CD1c-positive myeloid dendritic cell (primary cell): ENCODE measurements around the gene C2CD3.
"Not testable (repeated sequence)": the region's sequence is repeated elsewhere in the genome, so short reads cannot be mapped to it uniquely, and the experiment has no call there.

Experiments used
- DNase-seq: peaks from one replicate; pipeline ENCODE4 v3.0.0-alpha.2; 2016; ENCODE audit errors: extremely low spot score

Gene C2CD3

GRCh38 chr11:74157169-74157568, 13.6 kb downstream of the C2CD3 start:
- no peak for DNase-seq

GRCh38 chr11:74154620-74155281, 16.1 kb downstream of the C2CD3 start:
- no peak for DNase-seq

GRCh38 chr11:74153224-74153623, 17.6 kb downstream of the C2CD3 start:
- no peak for DNase-seq

DNA sequence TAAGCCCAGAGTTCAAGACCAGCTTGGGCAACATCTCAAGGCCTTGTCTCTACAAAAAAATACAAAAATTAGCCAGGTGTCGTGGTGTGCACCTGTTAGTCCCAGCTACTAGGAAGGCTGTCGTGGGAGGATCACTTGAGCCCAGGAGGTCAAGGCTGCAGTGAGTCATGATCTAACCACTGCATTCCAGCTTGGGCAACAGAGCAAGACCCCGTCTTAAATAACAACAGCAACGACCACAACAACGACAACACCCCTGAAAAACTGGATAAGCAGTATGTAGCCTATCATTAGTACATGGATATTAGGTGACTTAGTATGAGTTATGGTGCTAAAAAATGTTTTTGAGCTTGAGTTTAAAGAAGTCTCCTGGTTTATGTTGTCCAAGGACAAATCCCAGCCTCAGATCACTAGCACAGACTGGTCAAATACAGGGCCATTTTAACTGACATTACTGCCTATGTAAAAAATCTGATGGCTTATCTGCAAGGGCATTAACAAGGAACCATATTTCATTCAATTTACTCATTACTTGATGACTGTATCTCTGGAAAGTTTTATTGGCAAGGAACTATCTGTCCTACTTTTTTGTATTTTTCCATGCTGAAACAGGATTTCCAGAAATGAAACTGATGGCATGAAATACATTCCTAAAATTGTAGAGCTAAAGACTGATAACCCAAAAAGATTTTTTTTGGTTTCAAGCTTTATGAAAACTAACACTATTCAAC, 23.4 kb downstream of the C2CD3 start:
- DNase-seq: no peak

- no peak for DNase-seq
Observed at GRCh38 chr11:74144592-74144991, 26.2 kb downstream of the C2CD3 start.

GRCh38 chr11:74142624-74143023, 28.2 kb downstream of the C2CD3 start:
- DNase-seq: no peak

DNA sequence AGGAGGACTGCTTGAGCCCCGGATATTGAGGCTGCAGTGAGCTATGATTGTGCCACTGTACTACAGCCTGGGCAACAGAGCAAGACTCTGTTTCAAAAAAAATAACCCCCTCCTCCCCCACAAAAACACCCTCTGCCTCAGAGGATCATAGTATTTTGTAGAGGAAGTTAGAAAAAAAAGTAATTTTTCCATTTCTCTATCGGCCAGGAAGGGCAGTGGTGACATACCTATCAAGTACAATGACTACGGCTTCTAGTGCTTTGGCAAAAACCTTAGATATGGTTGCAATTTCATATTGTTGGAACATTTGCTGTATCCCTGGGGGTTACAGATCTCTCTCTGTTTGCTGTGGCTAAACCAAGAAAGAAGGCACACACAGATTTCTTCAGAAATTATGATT, 28.9 kb downstream of the C2CD3 start:
- DNase-seq: no peak

- DNase-seq: no peak
Observed at GRCh38 chr11:74141241-74141695, 29.5 kb downstream of the C2CD3 start.

DNA sequence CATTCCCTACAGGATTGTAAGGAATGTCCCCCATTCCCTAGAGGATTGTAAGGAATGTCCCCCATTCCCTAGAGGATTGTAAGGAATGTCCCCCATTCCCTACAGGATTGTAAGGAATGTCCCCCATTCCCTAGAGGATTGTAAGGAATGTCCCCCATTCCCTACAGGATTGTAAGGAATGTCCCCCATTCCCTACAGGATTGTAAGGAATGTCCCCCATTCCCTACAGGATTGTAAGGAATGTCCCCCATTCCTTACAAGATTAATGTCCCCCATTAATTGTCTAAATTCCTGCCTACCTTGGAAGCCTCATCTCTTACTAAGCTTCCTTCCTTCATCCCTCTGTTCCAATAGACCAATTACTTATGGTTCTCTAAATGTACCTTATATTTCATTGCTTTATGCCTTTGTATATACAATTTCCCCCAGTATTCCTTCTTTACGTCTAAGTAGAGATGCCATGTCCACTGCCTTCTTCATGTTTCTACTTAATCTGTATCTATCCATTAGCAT, 30.8 kb downstream of the C2CD3 start:
- not testable (repeated sequence) for DNase-seq

DNA sequence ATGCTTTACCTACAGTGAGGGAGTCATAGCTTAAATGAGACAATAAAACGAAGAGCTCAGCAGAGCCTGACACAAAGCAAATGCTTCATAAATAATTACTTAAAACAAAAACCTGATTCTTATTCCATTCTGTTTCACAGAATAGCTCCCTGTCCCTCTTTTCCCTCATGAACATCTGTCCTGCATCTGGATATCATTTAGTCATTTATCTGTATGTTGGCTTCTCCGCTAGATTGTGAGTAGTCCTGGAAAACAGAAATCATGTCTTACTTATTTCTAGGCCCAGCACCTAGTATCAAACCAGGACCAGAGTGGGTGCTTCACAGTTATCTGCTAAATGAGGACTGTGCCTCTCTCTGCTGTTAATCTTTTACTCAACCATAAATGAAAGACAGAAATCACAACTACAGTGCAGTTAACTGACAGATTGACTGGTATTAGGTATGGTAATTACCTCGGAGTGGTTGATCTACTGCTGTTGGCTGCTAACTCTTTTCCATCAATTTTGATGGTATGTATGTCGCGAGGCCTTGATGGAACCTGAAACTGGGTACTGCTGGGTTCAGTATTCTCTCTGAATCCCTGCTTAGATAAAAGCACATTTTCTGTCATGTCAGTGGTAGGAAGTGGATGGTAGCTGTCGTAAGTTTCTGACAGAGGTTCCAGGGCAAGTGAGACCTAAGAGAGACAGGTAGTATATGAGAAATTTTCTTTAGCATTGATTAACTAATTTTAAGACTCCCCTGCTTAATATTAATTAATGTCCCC, 31.5 kb downstream of the C2CD3 start:
- no peak for DNase-seq

- DNase-seq: no peak
Observed at GRCh38 chr11:74138572-74138971, 32.2 kb downstream of the C2CD3 start.

DNA sequence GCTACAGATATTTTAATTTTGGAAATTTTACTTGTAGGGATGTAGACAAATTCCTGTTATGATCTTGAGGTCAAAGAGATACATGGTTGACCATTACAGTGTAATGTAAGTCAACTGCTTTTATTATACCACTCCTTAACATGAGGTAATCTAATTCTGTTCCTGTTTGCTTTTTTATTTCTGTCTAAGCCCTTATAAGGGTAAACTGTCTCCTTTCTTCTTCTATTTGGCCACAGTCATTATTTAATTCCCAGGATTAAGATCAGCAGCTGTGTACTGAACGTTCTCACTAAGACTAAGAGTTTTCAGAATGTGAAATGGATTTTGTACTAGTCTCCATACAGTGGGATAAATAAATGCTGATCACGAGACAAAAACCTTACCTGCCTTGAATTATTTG, 32.8 kb downstream of the C2CD3 start:
- no peak for DNase-seq

DNA sequence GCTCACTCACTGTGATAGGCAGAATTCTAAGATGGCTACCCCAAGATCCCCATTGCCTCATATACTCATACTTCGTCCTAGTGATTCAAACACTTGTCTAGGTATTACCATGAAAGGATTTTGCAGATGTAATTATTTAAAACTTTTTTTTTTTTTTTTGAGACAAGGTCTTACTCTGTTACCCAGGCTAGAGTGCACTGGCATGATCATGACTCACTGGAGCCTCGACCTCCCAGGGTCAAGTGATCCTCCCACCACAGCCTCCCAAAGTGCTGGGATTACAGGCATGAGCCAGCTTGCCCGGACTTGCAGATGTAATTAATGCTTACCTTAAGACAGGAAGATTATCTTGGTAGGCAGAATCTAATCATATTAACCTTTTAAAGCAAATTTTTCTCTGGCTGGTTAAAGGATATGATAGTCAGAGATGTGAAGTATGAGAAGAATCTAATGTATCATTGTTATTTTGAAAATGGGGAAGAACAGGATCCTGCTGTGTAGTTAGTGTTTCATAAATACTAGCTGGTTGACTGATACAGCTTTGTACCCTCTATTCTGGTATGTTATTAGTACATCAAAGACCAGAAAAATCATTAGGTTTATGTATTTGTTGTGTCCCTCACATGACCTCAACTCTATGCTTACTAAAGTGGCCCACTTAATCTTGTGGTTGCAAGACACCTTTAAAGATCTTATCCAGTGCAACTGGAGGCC, 35.5 kb downstream of the C2CD3 start:
- DNase-seq: peak; percentile 2

DNA sequence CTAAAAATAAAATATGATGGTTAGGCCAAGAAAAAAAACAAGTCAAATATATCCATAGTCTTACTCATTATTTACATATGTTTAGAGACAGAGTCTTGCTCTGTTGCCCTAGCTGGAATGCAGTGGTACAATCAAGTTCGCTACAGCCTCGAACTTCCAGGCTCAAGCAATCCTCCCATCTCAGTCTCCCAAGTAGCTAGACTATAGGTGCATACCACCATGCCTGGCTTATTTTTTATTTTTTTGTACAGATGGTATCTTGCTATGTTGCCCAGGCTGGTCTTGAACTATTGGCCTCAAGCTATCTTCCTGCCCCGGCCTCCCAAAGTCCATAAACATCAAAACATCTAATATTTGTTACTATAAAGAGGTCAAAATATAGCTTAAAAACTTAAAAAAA, 36.1 kb downstream of the C2CD3 start:
- DNase-seq: no peak

GRCh38 chr11:74133436-74133835, 37.4 kb downstream of the C2CD3 start:
- DNase-seq: no peak

DNA sequence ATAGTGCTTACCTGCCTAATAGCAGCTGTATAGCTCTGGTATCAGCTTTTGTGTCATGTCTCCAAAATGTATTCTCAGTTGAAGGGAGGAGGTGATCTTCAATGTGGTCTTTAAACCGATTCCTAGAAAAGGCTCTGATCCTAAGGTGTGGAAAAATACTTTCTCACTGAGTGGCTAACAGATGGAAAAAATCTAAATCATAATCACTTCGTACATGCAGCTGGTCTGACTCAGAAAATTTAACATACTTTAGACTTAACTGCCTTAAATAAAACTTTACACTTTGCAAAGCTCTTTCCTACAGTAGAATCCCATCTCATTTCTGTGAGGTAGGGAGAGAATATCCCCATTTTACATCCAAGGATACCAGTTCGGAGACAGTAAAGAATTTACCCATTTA, 38.0 kb downstream of the C2CD3 start:
- DNase-seq: no peak

DNA sequence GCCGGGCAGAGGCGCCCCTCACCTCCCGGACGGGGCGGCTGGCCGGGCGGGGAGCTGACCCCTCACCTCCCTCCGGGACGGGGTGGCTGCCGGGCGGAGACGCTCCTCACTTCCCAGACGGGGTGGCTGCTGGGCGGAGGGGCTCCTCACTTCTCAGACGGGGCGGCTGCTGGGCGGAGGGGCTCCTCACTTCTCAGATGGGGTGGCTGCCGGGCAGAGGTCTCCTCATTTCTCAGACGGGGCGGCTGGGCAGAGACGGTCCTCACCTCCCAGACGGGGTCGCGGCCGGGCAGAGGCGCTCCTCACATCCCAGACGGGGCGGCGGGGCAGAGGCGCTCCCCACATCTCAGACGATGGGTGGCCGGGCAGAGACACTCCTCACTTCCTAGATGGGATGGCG, 41.7 kb downstream of the C2CD3 start:
- DNase-seq: not testable (repeated sequence)

DNA sequence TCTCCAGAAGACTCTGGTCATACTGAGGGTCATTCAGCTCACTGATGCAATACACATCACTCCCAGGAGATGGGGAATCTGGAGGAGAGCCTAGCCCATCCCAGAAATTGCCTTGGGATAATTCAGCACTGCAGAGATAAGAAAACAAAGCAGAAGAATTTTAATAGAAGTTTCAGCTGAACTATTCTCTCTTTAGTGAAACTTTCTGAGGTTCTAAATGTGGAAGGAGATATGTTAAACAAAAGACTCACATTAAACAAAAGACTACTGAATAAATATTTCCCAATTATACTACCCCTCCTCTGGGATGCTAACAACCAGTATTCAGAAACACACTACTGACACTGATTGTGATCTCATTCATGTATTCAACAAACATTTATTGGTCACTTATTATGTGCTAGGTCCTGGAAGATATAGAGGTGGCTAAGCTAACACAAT, 47.8 kb downstream of the C2CD3 start:
- DNase-seq: no peak

DNA sequence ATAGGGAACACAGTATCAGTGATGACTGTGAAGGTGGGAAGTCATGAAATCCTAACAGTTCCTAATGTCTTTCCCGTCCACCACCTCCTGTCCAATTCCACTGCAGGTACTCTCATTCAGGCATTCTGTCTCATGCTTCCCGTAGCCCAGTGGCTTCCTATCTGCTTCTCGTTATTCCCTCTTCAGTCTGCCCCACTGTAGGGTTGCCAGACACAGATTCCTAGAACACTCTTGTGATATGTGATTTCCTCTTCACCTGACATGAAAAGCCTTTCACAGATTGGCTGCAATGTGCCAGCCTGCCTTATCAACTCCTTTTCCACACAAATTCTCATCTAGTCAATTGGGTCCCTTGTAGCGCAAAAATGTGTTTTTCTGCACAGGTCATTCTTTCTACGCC, 49.0 kb downstream of the C2CD3 start:
- DNase-seq: no peak

GRCh38 chr11:74120260-74121035, 50.4 kb downstream of the C2CD3 start:
- not testable (repeated sequence) for DNase-seq

GRCh38 chr11:74116719-74117118, 54.1 kb downstream of the C2CD3 start:
- DNase-seq: no peak
